Activated CD4-positive, alpha-beta memory T cell treated with anti-CD3 and anti-CD28 coated beads, Interleukin-2, amount 10 ng/mL, durations not matched to agents 7 days and 5 days (primary cell): ENCODE measurements around the gene FERMT3. TPM values are rescaled to one million over a fixed set of nuclear protein-coding genes. Genes with fewer than 3 reads are reported as not detected.
A peak's percentile ranks its signal among the peaks of the same experiment; 100 is the strongest.

ENCODE experiments used
- CTCF ChIA-PET: fragments of 350-600 bp; sonication (Branson Sonifier 250); formaldehyde crosslinking; loops from one replicate; lab custom pipeline; 2021; ENCODE audit warnings: antibody characterized with exemption, inconsistent platforms; lab: Charles Lee
- POLR2A ChIA-PET: fragments of 350-600 bp; sonication (Branson Sonifier 250); formaldehyde crosslinking; loops from one replicate; lab custom pipeline; 2021; ENCODE audit warnings: antibody characterized with exemption; lab: Charles Lee
- DNase-seq: peaks from one replicate; pipeline ENCODE4 v3.0.0-alpha.2; 2020
- H3K27ac Mint-ChIP-seq: one replicate; pipeline ENCODE4 v1.8.0; 2021; ENCODE audit warnings: mild to moderate bottlenecking, mixed read lengths
- H3K27me3 Mint-ChIP-seq: one replicate; pipeline ENCODE4 v1.8.0; 2021; ENCODE audit warnings: mixed read lengths
- H3K36me3 Mint-ChIP-seq: one replicate; pipeline ENCODE4 v1.8.0; 2021; ENCODE audit warnings: low read depth, mixed read lengths
- H3K4me1 Mint-ChIP-seq: one replicate; pipeline ENCODE4 v1.8.0; 2021; ENCODE audit warnings: mixed read lengths
- H3K4me3 Mint-ChIP-seq: one replicate; pipeline ENCODE4 v1.8.0; 2021; ENCODE audit warnings: mild to moderate bottlenecking, mixed read lengths
- H3K9me3 Mint-ChIP-seq: one replicate; pipeline ENCODE4 v1.8.0; 2021; ENCODE audit warnings: mixed read lengths
- total RNA-seq, 2 experiments: library from RNA; stranded (reverse); gene quantifications; one replicate each; pipeline ENCODE4 v1.2.3, GENCODE V29; 2021

The FERMT3 gene
- total RNA-seq, 2 experiments from 2014 or later = 195 to 199 TPM

GRCh38 chr11:64263947-64264317 lies 57.4 kb downstream of the FERMT3 start:
- ChIA-PET POLR2A (interaction anchor here (0.6 to 2.7 kb wide), 5 partner anchors 12 to 58 kb away, joined by 3 to 11 read pairs (median 3); partner anchors contain the start of genes BAD, FERMT3 and PLCB3), CTCF (interaction anchor here (3.3 kb wide), 1 partner anchor 13 kb away, joined by 16 read pairs; the partner anchor contains the start of gene PLCB3)
- Mint-ChIP-seq H3K27me3 (no peaks in the 10 kb centered on the region), H3K27ac (no peak overlapping the region), H3K36me3 (peaks cover 24% of the 10 kb centered on the region), H3K9me3 (no peaks in the 10 kb centered on the region), H3K4me3 (no peak overlapping the region), H3K4me1 (peaks cover 24% of the 10 kb centered on the region)
- no peak for DNase-seq

GRCh38 chr11:64264371-64264852 lies 57.9 kb downstream of the FERMT3 start:
- no peak overlapping the region for H3K4me3 Mint-ChIP-seq
- H3K27ac Mint-ChIP-seq = no peak overlapping the region
- ChIA-PET POLR2A (interaction anchor here (1.1 to 2.7 kb wide), 3 partner anchors 13 to 23 kb away, joined by 3 to 11 read pairs (median 5); partner anchors contain the start of gene PLCB3), CTCF (interaction anchor here (3.3 kb wide), 1 partner anchor 14 kb away, joined by 16 read pairs; the partner anchor contains the start of gene PLCB3)
- DNase-seq = no peak
- peaks cover 23% of the 10 kb centered on the region for H3K4me1 Mint-ChIP-seq
- no peaks in the 10 kb centered on the region for H3K27me3 Mint-ChIP-seq
- H3K36me3 Mint-ChIP-seq = peaks cover 24% of the 10 kb centered on the region
- H3K9me3 Mint-ChIP-seq = no peaks in the 10 kb centered on the region

GRCh38 chr11:64265176-64266160 lies 58.9 kb downstream of the FERMT3 start:
- no peaks in the 10 kb centered on the region for H3K9me3 Mint-ChIP-seq
- H3K27ac Mint-ChIP-seq = no peak overlapping the region
- H3K27me3 Mint-ChIP-seq = no peaks in the 10 kb centered on the region
- no peak overlapping the region for H3K4me3 Mint-ChIP-seq
- no peak for DNase-seq
- H3K36me3 Mint-ChIP-seq = peaks cover 19% of the 10 kb centered on the region
- ChIA-PET POLR2A (interaction anchor here (1.3 to 2.7 kb wide), 2 partner anchors 9 to 14 kb away, joined by 4 to 11 read pairs; partner anchors contain the start of gene PLCB3), CTCF (interaction anchor here (3.3 kb wide), 1 partner anchor 15 kb away, joined by 16 read pairs; the partner anchor contains the start of gene PLCB3)
- H3K4me1 Mint-ChIP-seq = peaks cover 20% of the 10 kb centered on the region

- Mint-ChIP-seq H3K4me3 (no peak overlapping the region), H3K27ac (peak overlapping the region; percentile 42), H3K27me3 (no peaks in the 10 kb centered on the region), H3K9me3 (no peaks in the 10 kb centered on the region), H3K36me3 (peaks cover 19% of the 10 kb centered on the region), H3K4me1 (peaks cover 20% of the 10 kb centered on the region)
- POLR2A ChIA-PET = interaction anchor here (1.7 to 6.5 kb wide), 2 partner anchors 12 to 19 kb away, joined by 6 to 131 read pairs; partner anchors contain the start of genes PLCB3 and PPP1R14B
- DNase-seq = no peak
- CTCF ChIA-PET = interaction anchor here (7.0 kb wide), 1 partner anchor 37 kb away, joined by 80 read pairs; the partner anchor contains the start of genes CATSPERZ and ESRRA
Measured at GRCh38 chr11:64266339-64266738, 59.8 kb downstream of the FERMT3 start.

GRCh38 chr11:64267207-64267945 lies 60.9 kb downstream of the FERMT3 start:
- H3K4me3 Mint-ChIP-seq = no peak overlapping the region
- peak overlapping the region; percentile 89 for H3K27ac Mint-ChIP-seq
- CTCF ChIA-PET = interaction anchor here (0.7 to 7.0 kb wide), 3 partner anchors 17 to 50 kb away, joined by 3 to 80 read pairs (median 24); partner anchors contain the start of genes CATSPERZ, ESRRA and TRMT112
- POLR2A ChIA-PET = interaction anchor here (0.9 to 6.5 kb wide), 8 partner anchors 9 to 81 kb away, joined by 5 to 161 read pairs (median 48); partner anchors contain the start of genes BAD, ESRRA, FERMT3 and GPR137
- H3K36me3 Mint-ChIP-seq = peaks cover 20% of the 10 kb centered on the region
- no peaks in the 10 kb centered on the region for H3K27me3 Mint-ChIP-seq
- peaks cover 27% of the 10 kb centered on the region for H3K4me1 Mint-ChIP-seq
- H3K9me3 Mint-ChIP-seq = no peaks in the 10 kb centered on the region
- DNase-seq = no peak

- Mint-ChIP-seq H3K36me3 (peaks cover 18% of the 10 kb centered on the region), H3K9me3 (no peaks in the 10 kb centered on the region), H3K27ac (peak overlapping the region; percentile 89), H3K4me3 (peak overlapping the region; percentile 85), H3K4me1 (peaks cover 28% of the 10 kb centered on the region), H3K27me3 (no peaks in the 10 kb centered on the region)
- no peak for DNase-seq
- POLR2A ChIA-PET = interaction anchor here (0.6 to 6.5 kb wide), 19 partner anchors 8 to 82 kb away, joined by 3 to 161 read pairs (median 5); partner anchors contain the start of genes BAD, CATSPERZ, ESRRA and FERMT3
- CTCF ChIA-PET = interaction anchor here (1.2 to 7.0 kb wide), 9 partner anchors 9 to 81 kb away, joined by 3 to 80 read pairs (median 9); partner anchors contain the start of genes CATSPERZ, ESRRA, FKBP2 and PLCB3
Measured at GRCh38 chr11:64268025-64268892, 61.7 kb downstream of the FERMT3 start.

- Mint-ChIP-seq H3K4me1 (peaks cover 30% of the 10 kb centered on the region), H3K27ac (peak overlapping the region; percentile 89), H3K27me3 (no peaks in the 10 kb centered on the region), H3K36me3 (peaks cover 18% of the 10 kb centered on the region), H3K4me3 (peak overlapping the region; percentile 85), H3K9me3 (no peaks in the 10 kb centered on the region)
- POLR2A ChIA-PET = interaction anchor here (0.6 to 6.5 kb wide), 18 partner anchors 9 to 83 kb away, joined by 3 to 161 read pairs (median 5); partner anchors contain the start of genes BAD, CATSPERZ, ESRRA and FERMT3
- peak; percentile 60 for DNase-seq
- CTCF ChIA-PET = interaction anchor here (1.2 to 7.0 kb wide), 10 partner anchors 8 to 82 kb away, joined by 3 to 80 read pairs (median 8); partner anchors contain the start of genes CATSPERZ, ESRRA, FKBP2 and PLCB3
Measured at GRCh38 chr11:64268893-64269539, 62.5 kb downstream of the FERMT3 start.

- Mint-ChIP-seq H3K4me1 (peaks cover 30% of the 10 kb centered on the region), H3K36me3 (peaks cover 18% of the 10 kb centered on the region), H3K4me3 (peak overlapping the region; percentile 85), H3K27ac (peak overlapping the region; percentile 89), H3K27me3 (no peaks in the 10 kb centered on the region), H3K9me3 (no peaks in the 10 kb centered on the region)
- ChIA-PET CTCF (interaction anchor here (0.9 to 7.0 kb wide), 14 partner anchors 8 to 84 kb away, joined by 3 to 80 read pairs (median 5); partner anchors contain the start of genes BAD, CATSPERZ, ESRRA and FKBP2), POLR2A (interaction anchor here (0.7 to 6.5 kb wide), 22 partner anchors 9 to 865 kb away, joined by 3 to 161 read pairs (median 4); partner anchors contain the start of genes BAD, CATSPERZ, DNAJC4 and ESRRA)
- peak; percentile 98 for DNase-seq
Measured at GRCh38 chr11:64269540-64270220, 63.2 kb downstream of the FERMT3 start.
